GM19467 (cell line): ENCODE data around the gene TEAD1.

ENCODE experiments used
- ATAC-seq: cut with Tn5 transposase; IDR thresholded peaks from one replicate; pipeline ENCODE4 v1.9.1; 2021; ENCODE audit warnings: mild to moderate bottlenecking, moderate library complexity; ENCODE audit not compliant: unreplicated experiment

The TEAD1 gene

GRCh38 chr11:12806113-12806512, 131.9 kb downstream of the TEAD1 start:
- ATAC-seq: no peak

GRCh38 chr11:12807621-12808020, 133.4 kb downstream of the TEAD1 start:
- no peak for ATAC-seq

GRCh38 chr11:12808519-12808918, 134.3 kb downstream of the TEAD1 start:
- no peak for ATAC-seq

- no peak for ATAC-seq
These were observed 135.1 kb downstream of the TEAD1 start for GRCh38 chr11:12809364-12809763.

GRCh38 chr11:12809864-12810567, 135.8 kb downstream of the TEAD1 start:
- no peak for ATAC-seq

GRCh38 chr11:12810568-12810894, 136.3 kb downstream of the TEAD1 start:
- no peak for ATAC-seq

- no peak for ATAC-seq
These were observed 137.6 kb downstream of the TEAD1 start for GRCh38 chr11:12811861-12812260.

GRCh38 chr11:12812849-12813248, 138.6 kb downstream of the TEAD1 start:
- ATAC-seq: no peak

- no peak for ATAC-seq
These were observed 139.4 kb downstream of the TEAD1 start for GRCh38 chr11:12813371-12814225.

GRCh38 chr11:12815129-12815480, 140.9 kb downstream of the TEAD1 start:
- no peak for ATAC-seq

GRCh38 chr11:12815931-12816494, 141.8 kb downstream of the TEAD1 start:
- ATAC-seq: no peak

GRCh38 chr11:12817681-12818332, 143.6 kb downstream of the TEAD1 start:
- ATAC-seq: no peak

GRCh38 chr11:12818333-12819015, 144.3 kb downstream of the TEAD1 start:
- ATAC-seq: no peak

- ATAC-seq: no peak
These were observed 148.3 kb downstream of the TEAD1 start for GRCh38 chr11:12822392-12823022.

GRCh38 chr11:12824281-12825041, 150.2 kb downstream of the TEAD1 start:
- ATAC-seq: no peak

- ATAC-seq: no peak
These were observed 152.2 kb downstream of the TEAD1 start for GRCh38 chr11:12826441-12826840.

- ATAC-seq: no peak
These were observed 153.1 kb downstream of the TEAD1 start for GRCh38 chr11:12827369-12827768.

- ATAC-seq: no peak
These were observed 153.9 kb downstream of the TEAD1 start for GRCh38 chr11:12827929-12828812.

- ATAC-seq: no peak
These were observed 154.9 kb downstream of the TEAD1 start for GRCh38 chr11:12829131-12829530.
